ENCODE data around the gene ACOXL. TPM values are rescaled to one million over a fixed set of nuclear protein-coding genes. Genes with fewer than 3 reads are reported as not detected.

Gene ACOXL
- total RNA-seq, 1 donor from 2014 or later = not detected

GRCh38 chr2:110997331-110998045 is 265.1 kb downstream of the ACOXL start:
- no peak for DNase-seq (ENCODE audit: low read depth in 2 of 2)

- no peak for DNase-seq (ENCODE audit: low read depth in 2 of 2)
Measured at GRCh38 chr2:110998311-110998710, 265.9 kb downstream of the ACOXL start.

- DNase-seq (ENCODE audit: low read depth in 2 of 2) = no peak
Measured at GRCh38 chr2:110999626-111000025, 267.3 kb downstream of the ACOXL start.

- DNase-seq (ENCODE audit: low read depth in 2 of 2) = no peak
Measured at GRCh38 chr2:111005307-111005706, 272.9 kb downstream of the ACOXL start.

- no peak for DNase-seq (ENCODE audit: low read depth in 2 of 2)
Measured at GRCh38 chr2:111005821-111006220, 273.4 kb downstream of the ACOXL start.

GRCh38 chr2:111007757-111008688 is 275.6 kb downstream of the ACOXL start:
- no peak for DNase-seq (ENCODE audit: low read depth in 2 of 2)

GRCh38 chr2:111011218-111011617 is 278.8 kb downstream of the ACOXL start:
- DNase-seq (ENCODE audit: low read depth in 2 of 2) = no peak

- DNase-seq (ENCODE audit: low read depth in 2 of 2) = no peak
Measured at GRCh38 chr2:111015283-111015995, 283.1 kb downstream of the ACOXL start.

- DNase-seq (ENCODE audit: low read depth in 2 of 2) = no peak
Measured at GRCh38 chr2:111017034-111017622, 284.8 kb downstream of the ACOXL start.

GRCh38 chr2:111017909-111018308 is 285.5 kb downstream of the ACOXL start:
- no peak for DNase-seq (ENCODE audit: low read depth in 2 of 2)

- no peak for DNase-seq (ENCODE audit: low read depth in 2 of 2)
Measured at GRCh38 chr2:111019381-111019780, 287.0 kb downstream of the ACOXL start.

GRCh38 chr2:111022633-111023032 is 290.3 kb downstream of the ACOXL start:
- no peak for DNase-seq (ENCODE audit: low read depth in 2 of 2)

- DNase-seq (ENCODE audit: low read depth in 2 of 2) = no peak
Measured at GRCh38 chr2:111024496-111024895, 292.1 kb downstream of the ACOXL start.

- DNase-seq (ENCODE audit: low read depth in 2 of 2) = no peak
Measured at GRCh38 chr2:111025288-111025687, 292.9 kb downstream of the ACOXL start.

GRCh38 chr2:111028720-111029119 is 296.3 kb downstream of the ACOXL start:
- peak; percentile 44 to 59 for DNase-seq (ENCODE audit: low read depth in 2 of 2)

- DNase-seq (ENCODE audit: low read depth in 2 of 2) = no peak
Measured at GRCh38 chr2:111029181-111029927, 297.0 kb downstream of the ACOXL start.

GRCh38 chr2:111030260-111030891 is 298.0 kb downstream of the ACOXL start:
- no peak for DNase-seq (ENCODE audit: low read depth in 2 of 2)

GRCh38 chr2:111030945-111031344 is 298.6 kb downstream of the ACOXL start:
- DNase-seq (ENCODE audit: low read depth in 2 of 2) = no peak

- DNase-seq (ENCODE audit: low read depth in 2 of 2) = no peak
Measured at GRCh38 chr2:111031546-111032478, 299.4 kb downstream of the ACOXL start.
